Keratinocyte (primary cell): ENCODE data around the gene PAFAH2. TPM values are rescaled to one million over a fixed set of nuclear protein-coding genes. Genes with fewer than 3 reads are reported as not detected.

Source experiments
- DNase-seq: peaks from one replicate; pipeline ENCODE4 v3.0.0-alpha.2; 2011; ENCODE audit warnings: low read depth, missing footprints, low spot score
- FAIRE-seq: peaks from 2 replicates; lab custom pipeline; 2011; peaks lifted over from hg19 to GRCh38; lab: Jason Lieb, UNC
- H2AFZ ChIP-seq: 2 replicates; pipeline ENCODE4 v1.6.0; 2012; ENCODE audit warnings: low read length, control low read depth, inconsistent platforms; ENCODE audit not compliant: control insufficient read depth
- H3K27ac ChIP-seq: 2 replicates; pipeline ENCODE4 v1.5.1; 2011; ENCODE audit warnings: low read length; ENCODE audit not compliant: control insufficient read depth, insufficient read depth
- H3K27me3 ChIP-seq: 3 replicates; pipeline ENCODE4 v1.6.0; 2011; ENCODE audit warnings: low read length; ENCODE audit not compliant: control insufficient read depth, insufficient read depth; ENCODE audit errors: extremely low read depth
- H3K36me3 ChIP-seq, 2 experiments: 2 replicates in 1 of 2; 3 replicates in 1 of 2; pipeline ENCODE4 v1.5.1; 2011; ENCODE audit warnings: low read length in 2 of 2, mild to moderate bottlenecking in 1 of 2; ENCODE audit not compliant: control insufficient read depth in 2 of 2, insufficient read depth in 2 of 2; ENCODE audit errors: extremely low read depth in 1 of 2
- H3K4me1 ChIP-seq: 3 replicates; pipeline ENCODE4 v1.5.1; 2011; ENCODE audit warnings: low read length; ENCODE audit not compliant: control insufficient read depth, insufficient read depth; ENCODE audit errors: extremely low read depth
- H3K4me2 ChIP-seq: 3 replicates; pipeline ENCODE4 v1.6.0; 2011; ENCODE audit warnings: low read depth, low read length; ENCODE audit not compliant: control insufficient read depth, insufficient read depth; ENCODE audit errors: extremely low read depth
- H3K4me3 ChIP-seq, 3 experiments: fragments of 200-600 bp in 1 of 3; sonication (generic) in 1 of 3; 2 replicates in 2 of 3; 3 replicates in 1 of 3; pipeline ENCODE4 v1.5.1; 2011 to 2016; ENCODE audit warnings: low read length in 3 of 3, mild to moderate bottlenecking in 3 of 3, control low read depth in 2 of 3, inconsistent platforms in 1 of 3, low read depth in 1 of 3, mixed read lengths in 1 of 3, mixed run types in 1 of 3, moderate library complexity in 1 of 3; ENCODE audit not compliant: control insufficient read depth in 2 of 3, insufficient read depth in 2 of 3; ENCODE audit errors: extremely low read depth in 1 of 3
- H3K79me2 ChIP-seq: 2 replicates; pipeline ENCODE4 v1.6.0; 2012; ENCODE audit warnings: low read length; ENCODE audit not compliant: control insufficient read depth, insufficient read depth
- H3K9ac ChIP-seq: 3 replicates; pipeline ENCODE4 v1.6.0; 2011; ENCODE audit warnings: low read length; ENCODE audit not compliant: control insufficient read depth, insufficient read depth; ENCODE audit errors: extremely low read depth
- H3K9me1 ChIP-seq: 3 replicates; pipeline ENCODE4 v1.6.0; 2011; ENCODE audit warnings: low read length; ENCODE audit not compliant: control insufficient read depth, insufficient read depth; ENCODE audit errors: extremely low read depth
- H3K9me3 ChIP-seq: 2 replicates; pipeline ENCODE4 v1.5.1; 2012; ENCODE audit warnings: low read depth, low read length; ENCODE audit not compliant: control insufficient read depth
- H4K20me1 ChIP-seq: 3 replicates; pipeline ENCODE4 v1.6.0; 2011; ENCODE audit warnings: low read length; ENCODE audit not compliant: control insufficient read depth, insufficient read depth; ENCODE audit errors: extremely low read depth
- EZH2 ChIP-seq: IDR thresholded peaks from one replicate; pipeline ENCODE4 v1.6.1; 2012; ENCODE audit warnings: inconsistent platforms, mild to moderate bottlenecking, low read length, moderate library complexity
- dilution Hi-C: fragments of 300-500 bp; cut with MboI; formaldehyde crosslinking; loops from one replicate; pipeline ENCODE4 v1.7.0; 2020; ENCODE audit warnings: low sequenced_read_pairs; ENCODE audit not compliant: extremely low pct_ligation_motif_present
- polyA plus RNA-seq, 5 experiments: library from polyadenylated mRNA; depleted of rRNA in 3 of 5; stranded (reverse) in 3 of 5; stranded (forward) in 1 of 5; unstranded in 1 of 5; fragments of >200 nt; gene quantifications; 1 replicate in 1 of 5; 2 replicates in 3 of 5; 3 replicates in 1 of 5; pipeline versions ENCODE4 v1.2.1 to v1.2.3, GENCODE V29; 2011 to 2012; ENCODE audit warnings: missing spikeins in 2 of 5, low read depth in 1 of 5, low replicate concordance in 1 of 5
- TF ChIP-seq, protein P1 (sequence below), 3 experiments: IDR thresholded peaks in 1 of 3; conservative IDR thresholded peaks in 1 of 3; optimal IDR thresholded peaks in 1 of 3; 2 replicates in 2 of 3; 3 replicates in 1 of 3; pipeline versions ENCODE3 to v1.5.1; 2011; ENCODE audit warnings: low read length in 3 of 3, mild to moderate bottlenecking in 3 of 3, moderate library complexity in 2 of 3, control low read depth in 1 of 3, inconsistent platforms in 1 of 3; ENCODE audit not compliant: insufficient read depth in 2 of 3; ENCODE audit errors: extremely low read depth in 1 of 3

PAFAH2 gene
- polyA plus RNA-seq, 1 donor (not counting 4 experiments of a cell fraction or from before 2014, with no cell fraction given): 15.5 TPM

DNA sequence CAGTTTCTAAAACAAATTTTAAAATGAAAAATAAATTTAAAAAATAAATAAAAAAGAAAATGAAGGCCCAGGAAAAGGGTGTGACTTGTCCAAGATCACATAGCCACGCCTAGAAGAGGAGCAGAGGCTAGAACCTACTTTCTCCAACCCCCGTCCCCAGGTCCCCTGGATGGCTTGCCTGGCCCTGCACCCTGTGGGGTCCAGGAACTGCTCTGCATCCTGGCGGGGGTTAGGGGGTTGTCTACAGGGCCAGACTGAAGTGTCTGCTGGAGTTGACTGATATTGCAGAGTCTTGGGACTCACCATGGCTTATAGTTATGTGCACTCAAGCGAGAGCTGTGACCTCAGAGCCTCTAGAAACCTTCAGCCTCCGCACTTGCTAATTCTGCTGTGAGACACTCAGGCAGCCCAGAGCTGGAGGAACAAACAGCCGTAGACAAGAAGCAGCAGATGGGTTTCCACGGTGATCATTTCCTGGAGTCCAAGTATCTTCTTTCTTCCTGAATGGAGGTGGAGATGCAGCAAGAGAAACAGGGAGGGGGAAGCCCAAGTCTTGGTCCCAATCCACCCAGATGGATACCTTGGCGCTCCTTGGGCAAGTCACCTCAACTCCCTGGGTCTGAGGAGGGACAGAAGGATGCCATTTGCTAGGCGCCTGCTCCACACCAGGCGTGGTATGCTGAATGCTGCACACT is 18.5 kb upstream of the PAFAH2 start:
- Histone ChIP-seq H3K4me3 (no peak overlapping the region), H3K4me1 (peaks cover 13% of the 10 kb centered on the region), H3K9me3 (no peaks in the 10 kb centered on the region), H3K9me1 (no peaks in the 10 kb centered on the region), H2AFZ (no peak overlapping the region), H3K27ac (no peak overlapping the region), H3K9ac (no peak overlapping the region), H3K4me2 (no peak overlapping the region), H3K36me3 (no peaks in the 10 kb centered on the region), H4K20me1 (no peaks in the 10 kb centered on the region), H3K79me2 (no peaks in the 10 kb centered on the region), H3K27me3 (no peaks in the 10 kb centered on the region)
- TF ChIP-seq, protein P1, sequence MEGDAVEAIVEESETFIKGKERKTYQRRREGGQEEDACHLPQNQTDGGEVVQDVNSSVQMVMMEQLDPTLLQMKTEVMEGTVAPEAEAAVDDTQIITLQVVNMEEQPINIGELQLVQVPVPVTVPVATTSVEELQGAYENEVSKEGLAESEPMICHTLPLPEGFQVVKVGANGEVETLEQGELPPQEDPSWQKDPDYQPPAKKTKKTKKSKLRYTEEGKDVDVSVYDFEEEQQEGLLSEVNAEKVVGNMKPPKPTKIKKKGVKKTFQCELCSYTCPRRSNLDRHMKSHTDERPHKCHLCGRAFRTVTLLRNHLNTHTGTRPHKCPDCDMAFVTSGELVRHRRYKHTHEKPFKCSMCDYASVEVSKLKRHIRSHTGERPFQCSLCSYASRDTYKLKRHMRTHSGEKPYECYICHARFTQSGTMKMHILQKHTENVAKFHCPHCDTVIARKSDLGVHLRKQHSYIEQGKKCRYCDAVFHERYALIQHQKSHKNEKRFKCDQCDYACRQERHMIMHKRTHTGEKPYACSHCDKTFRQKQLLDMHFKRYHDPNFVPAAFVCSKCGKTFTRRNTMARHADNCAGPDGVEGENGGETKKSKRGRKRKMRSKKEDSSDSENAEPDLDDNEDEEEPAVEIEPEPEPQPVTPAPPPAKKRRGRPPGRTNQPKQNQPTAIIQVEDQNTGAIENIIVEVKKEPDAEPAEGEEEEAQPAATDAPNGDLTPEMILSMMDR (optimal IDR thresholded peaks at IDR 0.05 in 1 of 3, IDR thresholded peaks at IDR 0.05 in 1 of 3, conservative IDR thresholded peaks at IDR 0.05 in 1 of 3; ENCODE audit: extremely low read depth in 1 of 3, insufficient read depth in 2 of 3, low read length in 3 of 3): no peak
- no peak for TF ChIP-seq EZH2
- DNase-seq: no peak
- dilution Hi-C loops: no loop called here
- FAIRE-seq: no peak

DNA sequence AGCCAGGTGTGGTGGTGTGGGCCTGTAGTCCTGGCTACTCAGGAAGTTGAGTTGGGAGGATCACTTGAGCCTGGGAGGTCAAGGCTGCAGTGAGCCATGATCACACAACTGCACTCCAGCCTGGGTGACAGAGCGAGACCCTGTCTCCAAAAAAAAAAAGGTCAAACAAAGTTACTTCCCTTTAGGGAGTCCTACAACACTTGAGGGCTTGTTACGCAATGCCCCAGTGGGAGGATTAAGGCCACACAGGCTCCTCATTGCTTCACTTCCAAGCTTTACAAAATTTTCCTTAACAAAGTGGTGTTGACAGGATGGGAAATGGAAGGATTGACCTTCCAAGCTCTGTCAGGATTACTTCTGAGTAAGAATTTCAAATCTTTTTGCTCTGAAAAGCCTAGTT is 17.5 kb upstream of the PAFAH2 start:
- no peak overlapping the region for H2AFZ ChIP-seq
- no peaks in the 10 kb centered on the region for H3K36me3 ChIP-seq
- H3K27ac ChIP-seq: no peak overlapping the region
- no peaks in the 10 kb centered on the region for H4K20me1 ChIP-seq
- H3K27me3 ChIP-seq: no peaks in the 10 kb centered on the region
- H3K4me2 ChIP-seq: no peak overlapping the region
- DNase-seq: no peak
- peaks cover 13% of the 10 kb centered on the region for H3K4me1 ChIP-seq
- no peaks in the 10 kb centered on the region for H3K79me2 ChIP-seq
- no peaks in the 10 kb centered on the region for H3K9me1 ChIP-seq
- no peak overlapping the region for H3K9ac ChIP-seq
- no peak overlapping the region for H3K4me3 ChIP-seq
- no peak for TF ChIP-seq EZH2
- TF ChIP-seq, protein P1 (optimal IDR thresholded peaks at IDR 0.05 in 1 of 3, IDR thresholded peaks at IDR 0.05 in 1 of 3, conservative IDR thresholded peaks at IDR 0.05 in 1 of 3; ENCODE audit: extremely low read depth in 1 of 3, insufficient read depth in 2 of 3, low read length in 3 of 3): no peak
- no peaks in the 10 kb centered on the region for H3K9me3 ChIP-seq
- no peak for FAIRE-seq
- dilution Hi-C loops: no loop called here
